ENCODE results near the gene MYH14.
A peak's percentile ranks its signal among the peaks of the same experiment; 100 is the strongest.
"Not testable (repeated sequence)": the region's sequence is repeated elsewhere in the genome, so short reads cannot be mapped to it uniquely, and the experiment has no call there.

Gene MYH14

GRCh38 chr19:50230379-50231351 is 27.2 kb downstream of the MYH14 start:
- no peak for DNase-seq

- DNase-seq = not testable (repeated sequence)
These were observed 28.0 kb downstream of the MYH14 start for GRCh38 chr19:50231417-50231816.

- DNase-seq = no peak
These were observed 28.4 kb downstream of the MYH14 start for GRCh38 chr19:50231821-50232220.

GRCh38 chr19:50232600-50232999 is 29.2 kb downstream of the MYH14 start:
- no peak for DNase-seq

GRCh38 chr19:50233308-50233910 is 30.0 kb downstream of the MYH14 start:
- DNase-seq = no peak

GRCh38 chr19:50237493-50237892 is 34.1 kb downstream of the MYH14 start:
- not testable (repeated sequence) for DNase-seq

- DNase-seq = no peak
These were observed 34.6 kb downstream of the MYH14 start for GRCh38 chr19:50238043-50238442.

- no peak for DNase-seq
These were observed 36.6 kb downstream of the MYH14 start for GRCh38 chr19:50239921-50240590.

- DNase-seq = no peak
These were observed 39.2 kb downstream of the MYH14 start for GRCh38 chr19:50242581-50242980.

- DNase-seq = no peak
These were observed 41.3 kb downstream of the MYH14 start for GRCh38 chr19:50244695-50245094.

- DNase-seq = no peak
These were observed 45.0 kb downstream of the MYH14 start for GRCh38 chr19:50248413-50248812.

- DNase-seq = no peak
These were observed 45.4 kb downstream of the MYH14 start for GRCh38 chr19:50248826-50249225.

GRCh38 chr19:50249636-50250035 is 46.2 kb downstream of the MYH14 start:
- no peak for DNase-seq

GRCh38 chr19:50250450-50251136 is 47.2 kb downstream of the MYH14 start:
- DNase-seq = no peak

- DNase-seq = peak; percentile 8 to 24
These were observed 48.9 kb downstream of the MYH14 start for GRCh38 chr19:50252111-50252886.

GRCh38 chr19:50252887-50253268 is 49.5 kb downstream of the MYH14 start:
- no peak for DNase-seq

- DNase-seq = no peak
These were observed 51.7 kb downstream of the MYH14 start for GRCh38 chr19:50255115-50255514.

- no peak for DNase-seq
These were observed 53.7 kb downstream of the MYH14 start for GRCh38 chr19:50257141-50257540.

GRCh38 chr19:50258918-50259372 is 55.5 kb downstream of the MYH14 start:
- DNase-seq = no peak

GRCh38 chr19:50261446-50261970 is 58.1 kb downstream of the MYH14 start:
- no peak for DNase-seq

GRCh38 chr19:50263176-50263575 is 59.8 kb downstream of the MYH14 start:
- DNase-seq = no peak

Measured in activated CD4-positive, alpha-beta T cell treated with anti-CD3 and anti-CD28 coated beads for 4 hours (primary cell).